ENCODE data around the gene LRRC63. TPM values are rescaled to one million over a fixed set of nuclear protein-coding genes. Genes with fewer than 3 reads are reported as not detected.

The LRRC63 gene
- total and polyA plus RNA-seq, 2 donors (not counting 3 experiments of a cell fraction or from before 2014, with no cell fraction given) = 0.04 TPM; not detected in 1

GRCh38 chr13:46182491-46182877 is 29.2 kb upstream of the LRRC63 start:
- CTCF ChIA-PET = no interaction called here

More at GRCh38 chr13:46182491-46182877, 29.2 kb upstream of the LRRC63 start:
- TF ChIP-seq CTCF (IDR thresholded peaks at IDR 0.05; ENCODE audit: extremely low read depth in 1 of 2, insufficient read depth in 1 of 2, low read depth in 1 of 2, low read length in 2 of 2) (no peak), POLR2AphosphoS5 (IDR thresholded peaks at IDR 0.05; ENCODE audit: insufficient read depth, low read depth, low read length) (no peak), MYC (IDR thresholded peaks at IDR 0.05; ENCODE audit: low read depth, low read length) (no peak), POLR2A (IDR thresholded peaks at IDR 0.05; ENCODE audit: low read depth, low read length) (no peak), JUN (IDR thresholded peaks at IDR 0.05; ENCODE audit: borderline replicate concordance, insufficient read depth, insufficient read length, low read depth) (no peak), EZH2 (IDR thresholded peaks at IDR 0.05; ENCODE audit: borderline replicate concordance, low read depth, low read length, severe bottlenecking) (no peak)
- no peaks in the 10 kb centered on the region for H4K20me1 ChIP-seq (replicated peaks; ENCODE audit: control insufficient read depth, extremely low read depth, insufficient read depth, low read length)
- no peaks in the 10 kb centered on the region for H3K79me2 ChIP-seq (ENCODE audit: control insufficient read depth, insufficient read depth, low read length)
- H2AFZ ChIP-seq (ENCODE audit: low read depth, low read length) = no peak overlapping the region
- no peak overlapping the region for H3K4me3 ChIP-seq (replicated peaks in 1 of 3; ENCODE audit: insufficient read depth in 1 of 3, low read depth in 1 of 3, low read length in 3 of 3)
- no peak for DNase-seq (ENCODE audit: low read depth, low spot score)
- no peaks in the 10 kb centered on the region for H3K9me3 ChIP-seq (replicated peaks; ENCODE audit: control insufficient read depth, insufficient read depth, low read length)
- H3K4me1 ChIP-seq (ENCODE audit: control insufficient read depth, extremely low read depth, insufficient read depth, low read length) = no peaks in the 10 kb centered on the region
- H3K27ac ChIP-seq (ENCODE audit: insufficient read depth, low read depth, low read length) = no peak overlapping the region
- no peaks in the 10 kb centered on the region for H3K36me3 ChIP-seq (ENCODE audit: control insufficient read depth in 2 of 2, extremely low read depth in 1 of 2, insufficient read depth in 2 of 2, low read length in 2 of 2)
- BruUV-seq (replicated peaks) = no TSS peak
- no peak overlapping the region for H3K9ac ChIP-seq (replicated peaks; ENCODE audit: extremely low read depth, insufficient read depth, low read length)
- H3K27me3 ChIP-seq (ENCODE audit: control insufficient read depth in 2 of 2, insufficient read depth in 2 of 2, low read length in 2 of 2) = peaks cover 2 to 12% of the 10 kb centered on the region in 2 experiments
- no peaks in the 10 kb centered on the region for H3K9me1 ChIP-seq (replicated peaks; ENCODE audit: control insufficient read depth, extremely low read depth, insufficient read depth, low read length)
- POLR2A ChIA-PET = no interaction called here
- intact Hi-C loops (cut with micrococcal nuclease) = no loop called here
- FAIRE-seq = no peak
- dilution Hi-C loops (cut with MboI; ENCODE audit: extremely low pct_ligation_motif_present, low sequenced_read_pairs) = no loop called here
- no peak overlapping the region for H3K4me2 ChIP-seq (ENCODE audit: insufficient read depth, low read length)
